PC-3 (cell line): Measurements from ENCODE around the gene GPD1L. TPM values are rescaled to one million over a fixed set of nuclear protein-coding genes. Genes with fewer than 3 reads are reported as not detected.

Source experiments
- ATAC-seq: fragments of 200-7000 bp; cut with Tn5 transposase; 2 replicates; pipeline ENCODE4 v1.9.1; 2020; ENCODE audit warnings: mild to moderate bottlenecking, moderate library complexity
- BruUV-seq: library from RNA; stranded (reverse); fragments of 400-500 nt; replicated peaks from 2 replicates; lab custom pipeline; 2021; lab: Mats Ljungman, UMichigan
- CTCF ChIA-PET: fragments of 300-600 bp; sonication (Branson Sonifier 250); formaldehyde crosslinking; loops from one replicate; lab custom pipeline; 2022; ENCODE audit warnings: antibody characterized with exemption; lab: Charles Lee
- POLR2A ChIA-PET: fragments of 300-600 bp; sonication (Branson Sonifier 250); formaldehyde crosslinking; loops from one replicate; lab custom pipeline; 2022; ENCODE audit warnings: antibody characterized with exemption; ENCODE audit not compliant: unreplicated experiment; lab: Charles Lee
- DNase-seq: peaks from one replicate; pipeline ENCODE4 v3.0.0-alpha.2; 2015
- H2AFZ ChIP-seq: fragments of 300-600 bp; sonication (generic); 2 replicates; pipeline ENCODE4 v1.6.0; 2016; ENCODE audit warnings: antibody characterized with exemption, low read length
- H3F3A ChIP-seq: fragments of 300-600 bp; sonication (generic); one replicate; pipeline ENCODE4 v1.6.0; 2017; ENCODE audit warnings: antibody characterized with exemption, low read length, control low read depth, mild to moderate bottlenecking; ENCODE audit not compliant: unreplicated experiment
- H3K27ac ChIP-seq: fragments of 300-600 bp; sonication (generic); 2 replicates; pipeline ENCODE4 v1.5.1; 2016; ENCODE audit warnings: mild to moderate bottlenecking, low read length
- H3K27me3 ChIP-seq: fragments of 300-600 bp; sonication (generic); 2 replicates; pipeline ENCODE4 v1.6.1; 2016; ENCODE audit warnings: low read length, mixed read lengths
- H3K36me3 ChIP-seq: fragments of 300-600 bp; sonication (generic); 2 replicates; pipeline ENCODE4 v1.6.1; 2016; ENCODE audit warnings: low read depth, mixed run types, low read length, mixed read lengths
- H3K4me1 ChIP-seq: fragments of 300-600 bp; sonication (generic); 2 replicates; pipeline ENCODE4 v1.5.1; 2016; ENCODE audit warnings: low read length; ENCODE audit not compliant: insufficient read depth
- H3K4me2 ChIP-seq: fragments of 300-600 bp; sonication (generic); 2 replicates; pipeline ENCODE4 v1.6.0; 2016; ENCODE audit warnings: low read length
- H3K4me3 ChIP-seq: fragments of 300-600 bp; sonication (generic); 2 replicates; pipeline ENCODE4 v1.5.1; 2016; ENCODE audit warnings: mild to moderate bottlenecking, low read length, mixed read lengths
- H3K79me2 ChIP-seq: fragments of 300-600 bp; sonication (generic); 2 replicates; pipeline ENCODE4 v1.6.1; 2017; ENCODE audit warnings: low read length, mixed read lengths
- H3K9ac ChIP-seq: fragments of 300-600 bp; sonication (generic); 2 replicates; pipeline ENCODE4 v1.6.0; 2016; ENCODE audit warnings: mild to moderate bottlenecking, low read length
- H3K9me2 ChIP-seq: fragments of 300-600 bp; sonication (generic); replicated peaks from 2 replicates; pipeline ENCODE4 v1.6.1; 2016; ENCODE audit warnings: mixed run types, low read length, mixed read lengths
- H3K9me3 ChIP-seq: fragments of 300-600 bp; sonication (generic); 2 replicates; pipeline ENCODE4 v1.6.1; 2016; ENCODE audit warnings: low read length, mixed read lengths
- H4K20me1 ChIP-seq: fragments of 300-600 bp; sonication (generic); 2 replicates; pipeline ENCODE4 v1.6.1; 2016; ENCODE audit warnings: low read length, mixed read lengths
- CTCF ChIP-seq: fragments of 300-600 bp; sonication (generic); conservative IDR thresholded peaks from 2 replicates; pipeline ENCODE4 v1.5.1; 2017; ENCODE audit warnings: antibody characterized with exemption, low read depth, mild to moderate bottlenecking, low read length
- EZH2 ChIP-seq: fragments of 300-600 bp; sonication (generic); IDR thresholded peaks from one replicate; pipeline ENCODE4 v1.6.1; 2017; ENCODE audit warnings: antibody characterized with exemption, mild to moderate bottlenecking, low read length; ENCODE audit not compliant: unreplicated experiment
- EZH2phosphoT487 ChIP-seq: fragments of 300-600 bp; sonication (generic); IDR thresholded peaks from 2 replicates; pipeline ENCODE4 v1.6.1; 2018; ENCODE audit warnings: mild to moderate bottlenecking, antibody characterized with exemption, low read length, borderline replicate concordance
- intact Hi-C: fragments of 100-400 bp; cut with micrococcal nuclease; formaldehyde crosslinking; loops from 2 replicates; pipeline ENCODE4 v1.9.0; 2023
- total RNA-seq: library from RNA; depleted of rRNA; stranded (reverse); fragments of >200 nt; gene quantifications from 2 replicates; pipeline ENCODE4 v1.2.3, GENCODE V29; 2014

Gene GPD1L
- total RNA-seq, 1 experiment from 2014 or later = 33.7 TPM

DNA sequence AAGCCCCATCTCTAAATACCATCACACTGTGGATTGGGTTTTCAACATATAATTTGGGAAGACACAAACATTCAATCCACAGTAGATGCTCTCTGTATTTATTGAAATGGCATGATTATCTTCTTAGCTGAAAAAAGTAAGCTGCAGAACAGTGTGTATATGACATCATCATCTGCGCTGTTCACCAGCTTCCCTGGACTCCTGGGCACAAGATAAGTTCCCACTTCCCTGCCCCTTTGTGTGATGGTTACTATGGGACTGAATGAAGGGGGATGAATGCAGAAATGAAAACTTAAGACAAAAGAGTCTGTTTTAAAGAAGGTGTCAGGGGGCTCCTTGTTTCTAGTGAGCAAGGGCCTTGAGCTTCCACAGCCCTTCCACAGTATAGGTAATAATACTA, 20.0 kb upstream of the GPD1L start:
- no TSS peak for BruUV-seq

GRCh38 chr3:32089476-32089875, 16.9 kb upstream of the GPD1L start:
- no TSS peak for BruUV-seq

More for the DNA sequence above, 20.0 kb upstream of the GPD1L start:
- Histone ChIP-seq H3K9me2 (no peaks in the 10 kb centered on the region), H3K4me2 (no peak overlapping the region), H3K9ac (no peak overlapping the region), H3K9me3 (peaks cover 7% of the 10 kb centered on the region; the same call in 1 of the 2 replicates), H3K27ac (no peak overlapping the region), H3K4me1 (peaks cover 7% of the 10 kb centered on the region), H2AFZ (no peak overlapping the region), H4K20me1 (no peaks in the 10 kb centered on the region), H3K79me2 (no peaks in the 10 kb centered on the region), H3K27me3 (no peaks in the 10 kb centered on the region), H3K36me3 (no peaks in the 10 kb centered on the region), H3F3A (no peaks in the 10 kb centered on the region), H3K4me3 (no peak overlapping the region)
- TF ChIP-seq EZH2 (no peak), EZH2phosphoT487 (no peak), CTCF (no peak)
- intact Hi-C loops = no loop called here
- ChIA-PET CTCF (no interaction called here), POLR2A (no interaction called here)
- DNase-seq = no peak
- ATAC-seq = no peak

More at GRCh38 chr3:32089476-32089875, 16.9 kb upstream of the GPD1L start:
- no peak overlapping the region for H3K9ac ChIP-seq
- no peak overlapping the region for H2AFZ ChIP-seq
- DNase-seq = no peak
- ATAC-seq = no peak
- no peak overlapping the region for H3K4me3 ChIP-seq
- TF ChIP-seq EZH2 (no peak), EZH2phosphoT487 (no peak), CTCF (no peak)
- H4K20me1 ChIP-seq = no peaks in the 10 kb centered on the region
- intact Hi-C loops = no loop called here
- H3K4me1 ChIP-seq = no peaks in the 10 kb centered on the region
- no peaks in the 10 kb centered on the region for H3K79me2 ChIP-seq
- no peaks in the 10 kb centered on the region for H3K9me2 ChIP-seq
- H3K27ac ChIP-seq = no peak overlapping the region
- no peaks in the 10 kb centered on the region for H3F3A ChIP-seq
- no peaks in the 10 kb centered on the region for H3K27me3 ChIP-seq
- POLR2A ChIA-PET = no interaction called here
- peaks cover 7% of the 10 kb centered on the region; the same call in 1 of the 2 replicates for H3K9me3 ChIP-seq
- no peak overlapping the region for H3K4me2 ChIP-seq
- CTCF ChIA-PET = no interaction called here
- H3K36me3 ChIP-seq = no peaks in the 10 kb centered on the region
